ENCODE data around the gene PHOX2B.

GRCh38 chr4:41747230-41748055 is 1.1 kb downstream of the PHOX2B start:
- TF ChIP-seq ARID2 (CRISPR knock-in tag; IDR thresholded peaks at IDR 0.05; ENCODE audit: borderline replicate concordance): no peak
- TF ChIP-seq CTCF (CRISPR knock-in tag; IDR thresholded peaks at IDR 0.05): no peak
- no peak for TF ChIP-seq TP53 (CRISPR knock-in tag; conservative IDR thresholded peaks at IDR 0.05)
- TF ChIP-seq TFAP4 (IDR thresholded peaks at IDR 0.05; ENCODE audit: borderline replicate concordance, low read depth): no peak
- TF ChIP-seq CENPT (CRISPR knock-in tag; IDR thresholded peaks at IDR 0.05; ENCODE audit: low read depth): no peak
- TF ChIP-seq ZBTB38 (CRISPR knock-in tag; IDR thresholded peaks at IDR 0.05): no peak
- TF ChIP-seq TMF1 (CRISPR knock-in tag; IDR thresholded peaks at IDR 0.05; ENCODE audit: low read depth): no peak
- no peak for TF ChIP-seq ZNF629 (CRISPR knock-in tag; conservative IDR thresholded peaks at IDR 0.05)

Data from HepG2 (cell line).